GM18502 (cell line): ENCODE data around the gene CHADL.

ENCODE experiments used
- ATAC-seq: cut with Tn5 transposase; IDR thresholded peaks from one replicate; pipeline ENCODE4 v1.9.1; 2021; ENCODE audit warnings: mild to moderate bottlenecking; ENCODE audit not compliant: unreplicated experiment, poor library complexity

CHADL gene

DNA sequence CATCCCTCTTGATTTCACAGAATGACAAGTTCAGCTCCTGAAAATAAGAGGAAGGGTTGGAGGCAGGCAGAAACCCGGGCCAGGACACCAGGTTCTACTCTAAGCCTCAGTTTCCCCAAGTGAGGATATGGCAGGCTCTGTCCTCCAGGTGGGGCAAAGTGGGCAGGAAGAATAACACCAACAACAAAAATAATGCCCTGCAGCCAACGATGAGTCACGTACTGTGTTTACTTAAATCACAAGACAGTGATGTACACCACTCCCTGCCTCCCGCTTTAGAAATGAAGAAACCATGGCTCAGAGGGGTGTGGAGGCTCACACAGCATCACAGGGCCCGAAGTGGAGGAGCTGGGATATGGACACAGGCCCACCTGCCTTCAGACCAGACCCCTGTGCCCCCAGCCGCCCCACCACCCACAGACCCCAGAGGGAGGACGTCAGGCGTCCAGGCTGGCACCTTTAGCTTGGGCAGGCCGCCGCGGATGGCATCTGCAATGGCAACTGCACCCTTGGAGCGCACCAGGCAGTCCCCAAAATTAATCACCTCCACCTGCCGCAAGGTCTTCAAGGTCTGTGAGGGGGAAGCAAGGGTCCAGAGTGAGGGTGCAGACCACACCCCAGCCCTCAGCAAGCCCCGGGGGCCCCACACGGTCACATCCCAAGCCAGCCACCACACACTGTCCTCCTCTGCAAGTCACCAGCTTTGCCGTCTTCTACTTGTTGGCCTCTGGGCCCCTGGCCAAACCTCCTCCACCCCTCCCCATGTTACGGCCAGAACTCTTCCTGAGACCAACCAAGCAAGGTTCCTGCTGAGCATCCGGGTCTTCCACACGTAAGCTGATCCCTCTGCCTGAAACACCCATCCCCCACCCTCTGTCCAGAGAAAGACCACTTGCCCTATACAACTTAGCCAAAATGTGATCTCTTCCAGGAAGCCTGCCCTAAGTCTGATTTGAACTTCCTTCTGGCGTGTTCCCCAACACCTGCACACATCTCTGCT, 15.8 kb upstream of the CHADL start:
- no peak for ATAC-seq

DNA sequence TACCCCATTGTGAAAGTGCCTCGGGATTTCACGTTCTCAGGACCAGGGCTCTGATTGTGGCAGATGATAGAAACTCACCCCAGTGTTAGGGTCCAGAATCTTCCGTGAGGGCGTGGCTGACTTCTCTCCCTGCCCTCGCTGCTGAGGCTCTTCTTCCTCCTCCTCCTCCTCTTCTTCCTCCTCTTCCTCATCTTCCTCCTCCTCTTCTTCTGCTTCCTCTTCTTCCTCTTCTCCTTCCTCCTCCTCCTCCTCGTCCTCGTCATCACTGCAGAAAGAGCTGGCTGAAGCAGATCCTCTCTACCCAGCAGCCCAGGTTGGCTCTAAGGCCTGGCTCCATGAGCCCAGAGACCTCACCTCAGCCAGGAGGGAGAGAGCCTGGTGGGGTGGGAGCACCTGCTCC, 13.5 kb upstream of the CHADL start:
- no peak for ATAC-seq

DNA sequence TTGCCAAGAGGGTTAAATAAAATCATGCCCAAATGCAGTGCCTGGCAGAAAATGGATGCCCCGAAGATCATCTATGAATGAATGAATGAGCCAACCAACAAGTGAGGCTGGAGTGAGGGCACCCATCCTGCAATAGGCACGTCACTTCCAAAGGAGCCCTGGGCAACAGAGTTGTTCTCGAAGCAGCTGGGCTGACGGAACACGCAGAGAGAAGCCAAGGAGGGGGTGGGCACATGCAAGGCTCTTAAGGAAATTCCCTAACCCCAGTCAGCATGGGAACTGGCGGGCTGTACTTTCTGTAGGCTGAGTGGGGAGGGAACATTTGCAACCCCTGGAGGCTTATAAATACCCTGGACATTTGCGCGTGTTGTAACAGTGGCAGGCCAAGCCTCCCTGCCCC, 11.6 kb upstream of the CHADL start:
- ATAC-seq = no peak

DNA sequence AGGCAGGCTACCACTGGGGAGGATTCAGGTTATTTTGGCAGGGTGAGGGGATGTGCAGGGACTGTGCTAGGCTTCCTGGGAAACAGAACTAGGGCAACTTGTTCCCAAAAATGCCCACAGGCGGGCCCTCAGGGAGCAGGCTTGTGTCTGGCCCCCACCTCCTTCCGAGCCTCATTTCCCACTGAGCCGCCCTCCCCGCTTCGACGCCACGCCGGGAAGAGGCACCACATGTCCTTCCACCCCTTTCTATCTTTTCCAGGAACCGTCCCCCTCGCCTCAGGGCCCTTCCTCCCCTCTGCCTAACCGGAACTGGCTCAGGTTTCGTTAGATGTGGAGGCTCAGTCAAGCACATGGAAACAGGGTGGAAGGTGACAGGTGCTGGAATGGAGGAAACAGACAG, 9.4 kb upstream of the CHADL start:
- ATAC-seq = no peak

DNA sequence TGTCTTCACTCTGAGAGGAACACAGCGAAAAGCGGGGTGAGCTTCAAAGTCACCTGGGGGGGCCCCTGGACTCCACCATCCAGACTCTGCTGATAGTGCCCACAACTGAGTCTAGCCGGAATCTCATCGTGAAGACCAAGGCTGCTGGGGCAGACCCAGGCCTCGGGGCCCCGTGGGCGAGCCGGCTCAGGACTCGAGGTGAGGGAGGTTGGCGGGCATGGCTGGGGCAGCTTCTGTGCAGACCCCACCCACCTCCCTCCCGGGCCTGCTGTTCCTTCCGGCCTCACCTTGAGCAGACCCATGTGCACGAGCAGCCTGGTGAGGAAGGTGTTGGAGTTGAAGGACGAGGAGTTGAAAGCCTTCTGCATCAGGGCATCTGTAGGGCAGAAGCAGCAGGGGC, 8.7 kb upstream of the CHADL start:
- ATAC-seq = no peak

GRCh38 chr22:41248758-41249157, 8.0 kb upstream of the CHADL start:
- ATAC-seq = no peak

DNA sequence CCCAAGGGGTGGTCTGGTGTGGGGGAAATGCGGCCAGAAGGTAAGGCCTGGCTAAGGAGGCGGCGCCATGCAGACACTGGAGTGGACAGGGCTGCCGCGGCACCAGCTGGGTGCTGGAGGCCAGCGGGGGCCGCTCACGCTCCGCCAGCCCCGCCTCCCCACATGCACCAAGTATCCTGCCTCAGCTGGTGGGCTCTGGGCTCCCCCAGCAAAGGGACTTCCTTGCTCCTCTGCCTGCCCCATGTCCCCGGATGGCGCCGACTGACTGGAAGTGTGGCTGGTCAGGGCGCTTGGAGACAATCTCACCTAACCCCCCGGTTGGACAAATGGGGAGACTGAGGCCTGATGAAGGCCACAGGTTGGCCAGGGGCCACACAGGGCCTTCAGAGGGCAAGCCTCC, 7.6 kb upstream of the CHADL start:
- ATAC-seq = no peak

GRCh38 chr22:41247703-41248102, 7.0 kb upstream of the CHADL start:
- no peak for ATAC-seq

DNA sequence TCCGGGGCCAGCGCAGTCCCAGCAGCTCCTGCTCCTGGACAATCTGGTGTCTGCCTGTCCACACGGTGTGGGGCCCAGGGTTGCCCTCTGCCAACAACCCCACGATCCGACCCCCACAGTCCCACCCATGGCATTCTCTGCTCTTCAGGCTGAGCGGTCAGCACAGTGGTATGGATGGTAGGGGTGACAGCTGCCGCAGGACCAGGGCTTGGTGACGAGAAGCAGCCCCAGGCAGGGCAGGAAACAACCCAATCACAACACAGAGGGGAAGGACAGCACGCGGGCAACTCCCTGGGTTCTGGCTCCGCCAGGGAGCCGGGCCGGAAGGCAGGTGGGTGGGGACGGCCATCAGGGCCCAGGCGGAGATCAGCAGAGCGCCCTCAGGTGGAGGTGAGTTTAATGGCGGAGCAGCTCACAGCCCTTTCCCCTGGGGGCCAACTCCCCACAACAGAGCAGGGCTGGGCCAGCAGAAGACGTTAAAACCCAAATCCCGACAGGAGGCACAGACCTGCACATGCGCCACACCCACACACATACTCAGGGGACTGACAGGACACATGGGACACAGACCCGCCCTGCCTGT, 5.3 kb upstream of the CHADL start:
- ATAC-seq = no peak

DNA sequence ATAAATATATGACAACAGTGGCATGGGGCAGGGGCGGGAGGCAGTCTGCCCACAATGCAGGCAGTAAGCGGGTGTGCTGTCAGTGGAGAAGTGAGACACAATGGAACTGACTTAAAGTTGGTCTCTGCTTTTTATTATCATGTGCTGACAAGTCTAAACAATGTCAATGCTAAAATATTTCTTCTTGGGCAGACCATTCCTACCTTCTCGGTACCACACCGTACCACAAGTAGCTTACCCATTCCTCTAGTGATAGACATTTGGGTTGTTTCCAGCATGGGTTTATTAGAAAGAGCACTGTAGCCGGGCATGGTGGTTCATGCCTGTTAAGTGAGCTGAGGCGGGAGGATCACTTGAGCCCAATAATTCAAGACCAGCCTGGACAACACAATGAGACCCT, 2.6 kb upstream of the CHADL start:
- no peak for ATAC-seq

GRCh38 chr22:41242396-41243117, 1.8 kb upstream of the CHADL start:
- ATAC-seq = no peak

DNA sequence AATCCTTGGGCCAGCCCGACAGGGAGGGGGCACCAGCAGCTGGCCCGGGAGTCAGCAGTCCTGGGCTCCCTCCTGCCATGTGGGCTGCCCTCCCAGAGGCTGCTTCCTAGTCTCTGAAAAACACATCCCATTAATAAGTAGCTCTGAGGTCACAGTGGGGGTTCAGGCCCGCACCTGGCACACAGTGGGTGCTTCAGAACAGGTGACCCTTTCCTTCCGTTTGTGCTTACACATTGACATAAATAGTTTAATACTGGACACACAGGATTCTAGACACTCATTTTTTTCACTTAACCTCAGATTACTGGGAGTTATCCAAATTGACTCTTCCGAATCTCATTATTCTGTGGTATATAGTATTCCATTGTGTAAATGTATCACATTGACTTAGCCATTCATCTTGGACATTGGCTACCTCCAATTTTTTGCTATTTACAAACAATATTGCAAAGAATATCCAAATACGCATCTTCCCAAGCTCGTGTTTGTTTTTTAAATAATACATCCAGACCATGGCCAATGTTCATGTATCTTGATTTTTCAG, 474 bp upstream of the CHADL start:
- ATAC-seq = no peak

GRCh38 chr22:41239443-41240128, 1.1 kb downstream of the CHADL start:
- ATAC-seq = no peak

GRCh38 chr22:41238570-41239442, 1.9 kb downstream of the CHADL start:
- no peak for ATAC-seq

- peak; percentile 66 for ATAC-seq
Observed at GRCh38 chr22:41237707-41238569, 2.8 kb downstream of the CHADL start.

DNA sequence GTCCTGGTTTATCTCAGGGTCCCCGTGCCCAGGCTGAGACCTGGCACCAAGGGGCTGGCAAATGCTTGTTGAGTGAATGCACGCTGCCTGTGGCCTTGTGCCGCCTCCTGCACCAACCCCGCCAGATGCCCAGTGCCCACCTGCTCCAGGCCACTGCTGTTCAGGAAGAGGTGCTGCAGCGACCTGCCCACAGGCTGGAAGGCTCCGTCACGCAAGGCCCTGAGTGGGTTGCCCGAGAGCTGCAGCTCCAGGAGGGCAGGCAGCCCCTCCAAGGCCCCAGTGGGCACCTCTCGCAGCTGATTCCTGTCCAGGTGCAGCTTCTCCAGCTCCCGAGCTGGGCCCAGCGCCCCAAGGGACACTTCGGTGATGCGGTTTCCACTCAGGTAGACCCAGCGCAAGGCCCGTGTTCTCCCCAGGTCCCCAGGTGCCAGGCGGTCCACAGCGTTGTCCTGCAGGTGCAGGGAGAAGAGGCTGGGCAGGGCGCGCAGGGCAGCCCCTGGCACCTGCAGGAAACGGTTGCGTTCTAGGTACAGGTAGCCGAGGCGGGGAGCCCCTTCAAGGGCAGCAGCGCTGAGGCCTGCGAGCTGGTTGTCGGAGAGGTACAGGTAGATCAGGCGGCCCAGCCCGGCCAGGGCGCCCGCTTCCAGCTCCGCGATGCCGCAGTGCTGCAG, 3.6 kb downstream of the CHADL start:
- ATAC-seq = no peak

- no peak for ATAC-seq
Observed at GRCh38 chr22:41234815-41235695, 5.7 kb downstream of the CHADL start.
